GM19463 (cell line): ENCODE measurements around the gene CELA1.
"Not testable (repeated sequence)": the region's sequence is repeated elsewhere in the genome, so short reads cannot be mapped to it uniquely, and the experiment has no call there.

Experiments used
- ATAC-seq: cut with Tn5 transposase; IDR thresholded peaks from one replicate; pipeline ENCODE4 v1.9.1; 2021; ENCODE audit warnings: mild to moderate bottlenecking, moderate library complexity; ENCODE audit not compliant: unreplicated experiment

CELA1 gene

DNA sequence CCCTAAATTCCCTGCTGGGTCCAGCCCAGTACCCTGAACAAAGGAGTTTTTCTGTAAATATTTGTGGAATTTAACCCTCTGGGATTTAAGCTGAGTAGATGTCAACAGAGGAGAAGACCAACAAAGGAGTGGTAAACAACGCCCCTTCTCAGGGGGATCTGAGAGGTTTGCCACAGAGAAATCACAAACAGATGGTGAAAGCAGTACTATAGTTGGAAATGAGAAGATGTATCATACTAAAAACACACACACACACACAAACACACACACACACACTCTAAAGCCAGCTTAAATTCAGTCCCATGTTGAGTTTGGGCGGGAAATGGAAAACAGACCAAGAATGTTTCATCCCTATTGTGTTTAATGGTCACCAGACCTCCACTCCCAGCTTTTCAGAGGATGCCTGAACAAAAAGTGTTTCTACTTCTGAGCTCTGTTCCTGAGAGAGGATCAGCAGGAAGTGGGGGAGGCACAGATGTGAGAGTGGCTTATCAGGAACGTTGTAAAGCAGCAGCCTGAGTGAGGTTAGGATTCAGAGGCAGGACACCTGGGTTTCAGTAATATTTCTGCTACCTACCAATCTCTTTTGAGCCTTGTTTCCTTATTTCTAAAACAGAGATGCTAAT is 25.7 kb downstream of the CELA1 start:
- ATAC-seq, result no peak

DNA sequence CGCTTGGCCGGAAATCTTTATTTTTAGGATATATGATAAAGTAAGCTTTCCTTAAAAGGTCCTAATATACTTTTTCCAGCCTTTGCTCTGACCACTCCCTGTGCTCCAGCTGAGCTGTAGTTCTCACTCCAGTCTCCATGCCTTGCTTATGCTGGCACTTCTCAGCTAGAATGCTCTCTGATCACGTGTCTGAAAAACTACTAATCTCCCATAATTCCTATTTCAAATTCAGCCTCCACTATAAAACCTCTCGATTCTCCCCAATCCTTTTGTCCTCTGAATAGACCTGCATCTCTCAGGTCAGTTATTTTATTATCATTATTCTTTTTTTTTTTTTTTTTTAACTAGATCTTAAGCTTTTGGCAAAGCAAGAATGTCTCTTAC is 26.2 kb downstream of the CELA1 start:
- ATAC-seq, result no peak

DNA sequence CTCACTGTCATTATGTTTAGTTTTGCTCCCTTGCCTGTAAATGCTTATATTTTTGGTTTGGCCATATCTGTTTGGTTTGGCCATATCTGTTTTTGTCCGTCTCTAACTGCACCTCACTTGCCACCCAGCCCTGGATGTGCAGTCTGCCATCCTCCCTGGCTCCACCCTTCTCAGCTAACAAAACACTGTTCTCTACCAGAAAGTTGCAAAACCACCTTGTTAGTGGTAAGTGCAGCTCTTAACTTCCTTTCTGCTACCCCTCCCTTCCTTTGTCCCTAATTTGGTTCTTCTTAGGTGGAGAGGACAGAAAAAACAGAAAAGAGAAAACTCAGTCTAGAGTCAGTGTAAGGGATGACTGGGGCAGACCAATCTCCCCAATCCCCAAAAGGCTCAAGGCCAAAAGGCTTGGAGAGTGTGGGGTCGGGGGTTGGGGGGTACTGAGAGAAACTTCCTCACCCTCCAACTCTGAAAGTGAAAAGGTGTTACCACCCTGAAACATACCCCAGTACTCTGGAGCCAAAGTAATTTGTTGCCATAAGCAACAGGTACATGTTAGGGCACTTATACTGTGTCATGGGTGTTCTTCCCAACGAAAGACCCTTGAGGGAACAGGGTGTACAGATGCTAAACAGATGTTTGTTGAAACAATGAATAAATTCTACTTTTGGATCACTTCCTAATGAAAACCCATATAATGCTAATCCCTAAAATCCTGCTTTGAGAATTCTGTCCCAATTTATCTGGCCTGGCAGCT is 27.5 kb downstream of the CELA1 start:
- ATAC-seq, result peak; percentile 49

DNA sequence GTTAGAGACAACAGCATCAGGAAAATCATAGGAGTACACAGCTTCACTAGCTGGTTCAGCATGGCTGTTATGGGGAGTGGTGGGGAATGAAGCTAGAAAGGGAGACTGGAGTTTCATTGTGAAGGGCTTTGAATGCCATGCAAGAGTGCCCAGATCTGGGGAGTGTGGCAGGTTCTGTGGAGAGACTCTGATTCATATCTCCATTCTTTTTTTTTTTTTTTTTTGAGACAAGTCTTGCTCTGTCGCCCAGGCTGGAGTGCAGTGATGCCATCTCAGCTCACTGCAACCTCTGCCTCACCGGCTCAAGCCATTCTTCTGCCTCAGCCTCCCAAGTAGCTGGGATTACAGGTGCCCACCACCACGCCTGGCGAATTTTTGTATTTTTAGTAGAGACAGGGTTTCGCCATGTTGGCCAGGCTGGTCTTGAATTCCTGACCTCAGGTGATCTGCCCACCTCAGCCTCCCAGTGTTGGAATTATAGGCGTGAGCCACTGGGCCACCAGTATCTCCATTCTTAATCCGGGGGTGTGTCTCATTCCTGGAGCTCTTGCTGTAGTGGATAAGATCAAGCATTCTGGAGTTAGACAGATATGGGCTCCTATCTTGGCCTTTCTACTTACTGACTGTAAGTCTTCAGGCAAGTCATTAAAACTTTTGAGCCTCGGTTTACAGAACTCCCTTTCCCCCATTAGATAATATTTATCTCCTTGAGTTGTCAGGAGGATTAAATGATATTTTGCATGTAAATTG is 28.2 kb downstream of the CELA1 start:
- not testable (repeated sequence) for ATAC-seq

DNA sequence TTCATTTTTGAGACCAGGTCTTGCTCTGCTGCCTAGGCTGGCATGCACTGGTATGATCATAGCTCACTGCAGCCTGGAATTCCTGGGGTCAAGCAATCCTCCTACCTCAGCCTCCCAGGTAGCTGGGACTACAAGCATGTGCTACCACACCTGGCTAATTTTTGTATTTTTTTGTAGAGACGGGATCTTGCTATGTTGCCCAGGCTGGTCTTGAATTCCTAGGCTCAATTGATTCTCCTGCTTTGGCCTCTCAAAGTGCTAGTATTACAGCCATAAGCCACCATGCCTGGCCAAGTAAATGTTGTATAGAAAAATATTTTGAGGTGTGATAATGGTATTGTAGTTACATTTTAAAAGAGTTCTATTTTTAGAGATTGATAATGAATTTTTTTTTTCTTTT is 35.1 kb downstream of the CELA1 start:
- no peak for ATAC-seq

DNA sequence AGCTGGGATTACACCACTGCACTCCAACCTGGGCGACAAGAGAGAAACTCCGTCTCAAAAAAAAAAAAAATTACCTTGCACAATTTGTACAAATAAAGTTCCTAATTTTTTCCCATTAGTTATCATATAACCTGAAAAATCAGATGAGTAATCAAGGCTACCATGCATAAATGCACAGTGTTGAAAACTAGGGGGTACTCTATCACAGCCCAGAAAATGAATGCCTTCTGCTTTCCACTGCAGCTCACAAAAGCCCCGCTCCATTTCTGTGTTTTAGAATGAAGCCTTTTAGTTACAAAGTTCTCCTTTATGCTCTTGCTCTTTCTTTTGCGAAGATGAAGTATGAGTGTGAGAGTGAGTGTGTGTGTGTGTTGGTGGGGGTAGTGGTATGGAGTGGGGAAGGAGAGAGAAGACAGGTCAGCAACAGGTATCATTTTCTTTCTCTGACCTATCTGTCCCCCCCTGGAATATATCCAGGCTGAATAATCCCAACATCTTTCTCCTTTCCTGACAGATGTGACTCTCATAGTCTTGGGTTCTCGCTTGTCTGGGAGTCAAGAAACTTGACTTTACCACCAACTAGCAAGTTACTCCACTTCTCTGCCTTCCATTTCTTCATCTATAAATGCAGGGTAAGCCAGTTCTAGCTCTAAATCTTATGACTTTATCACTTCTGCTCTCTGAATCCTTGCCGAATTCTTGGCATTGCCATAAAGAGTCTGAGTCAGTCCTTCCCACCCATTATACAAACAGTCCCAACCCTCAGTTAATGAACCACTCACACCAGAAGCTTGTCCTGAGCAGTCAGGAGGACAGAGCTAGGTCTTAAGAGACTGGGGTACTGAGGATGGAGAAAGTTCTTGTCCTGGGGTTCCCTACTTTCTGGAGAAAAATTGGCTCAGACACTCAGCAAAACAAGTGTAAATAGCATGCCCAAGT is 38.6 kb downstream of the CELA1 start:
- no peak for ATAC-seq

DNA sequence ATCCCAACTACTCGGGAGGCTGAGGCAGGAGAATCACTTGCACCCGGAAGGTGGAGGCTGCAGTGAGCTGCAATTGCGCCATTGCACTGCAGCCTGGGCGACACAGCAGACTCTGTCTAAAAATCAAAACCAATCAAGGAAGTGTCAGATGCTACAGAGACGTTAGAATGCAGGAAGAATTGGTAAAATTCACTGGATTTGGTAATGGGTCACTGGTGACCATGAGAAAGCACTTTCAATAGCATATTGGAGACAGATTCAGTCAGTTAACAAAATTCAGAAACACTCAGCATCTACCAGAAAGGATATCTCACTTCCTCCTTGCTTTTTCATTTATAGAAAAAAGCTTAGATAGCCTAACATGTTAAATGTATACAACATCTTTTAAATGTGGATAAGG is 40.0 kb downstream of the CELA1 start:
- ATAC-seq, result no peak

DNA sequence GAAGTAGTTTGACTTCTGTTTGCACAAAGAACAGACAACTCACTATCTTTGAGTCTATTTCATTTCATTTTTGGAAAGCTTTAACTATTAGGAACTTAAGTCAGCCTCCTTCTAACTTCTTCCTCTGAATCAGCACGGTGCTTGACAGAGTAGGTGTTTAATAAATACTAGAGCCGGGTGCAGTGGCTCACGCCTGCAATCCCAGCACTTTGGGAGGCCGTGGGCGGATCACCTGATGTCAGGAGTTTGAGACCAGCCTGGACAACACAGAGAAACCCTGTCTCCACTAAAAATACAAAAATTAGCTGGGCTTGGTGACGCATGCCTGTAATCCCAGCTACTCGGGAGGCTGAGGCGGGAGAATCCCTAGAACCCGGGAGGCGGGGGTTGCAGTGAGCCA is 45.7 kb downstream of the CELA1 start:
- not testable (repeated sequence) for ATAC-seq

DNA sequence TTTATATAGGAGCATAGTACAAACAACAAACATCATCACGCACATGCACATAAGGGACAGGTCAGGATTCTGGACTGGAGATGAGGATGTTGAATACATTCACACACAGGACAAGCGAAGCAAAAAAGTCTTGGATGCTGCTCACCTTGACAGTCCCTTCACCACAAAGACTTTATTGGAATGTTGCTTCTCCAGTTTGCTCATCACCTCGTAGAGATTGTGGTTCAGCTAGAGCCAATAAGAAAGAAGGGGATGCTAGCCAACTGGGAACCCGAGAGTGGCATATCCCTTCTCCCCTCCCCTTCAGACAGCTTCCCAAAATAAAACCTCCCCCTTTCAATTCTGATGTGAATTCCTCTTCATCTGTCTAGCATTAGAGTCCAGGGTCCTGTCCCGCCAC is 50.8 kb downstream of the CELA1 start:
- no peak for ATAC-seq

DNA sequence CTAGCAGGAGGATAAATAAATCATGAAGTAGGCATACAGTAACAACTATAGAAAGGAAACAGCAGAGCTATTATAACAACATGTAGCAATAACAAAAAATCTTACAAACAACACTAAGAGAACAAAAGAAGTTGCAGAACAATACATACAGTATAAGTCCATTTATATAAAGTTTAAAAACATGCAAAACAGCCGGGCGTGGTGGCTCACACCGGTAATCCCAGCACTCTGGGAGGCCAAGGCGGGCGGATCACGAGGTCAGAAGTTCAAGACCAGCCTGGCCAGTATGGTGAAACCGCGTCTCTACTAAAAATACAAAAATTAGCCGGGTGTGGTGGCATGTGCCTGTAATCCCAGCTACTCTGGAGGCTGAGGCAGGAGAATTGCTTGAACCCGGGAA is 52.4 kb downstream of the CELA1 start:
- not testable (repeated sequence) for ATAC-seq

DNA sequence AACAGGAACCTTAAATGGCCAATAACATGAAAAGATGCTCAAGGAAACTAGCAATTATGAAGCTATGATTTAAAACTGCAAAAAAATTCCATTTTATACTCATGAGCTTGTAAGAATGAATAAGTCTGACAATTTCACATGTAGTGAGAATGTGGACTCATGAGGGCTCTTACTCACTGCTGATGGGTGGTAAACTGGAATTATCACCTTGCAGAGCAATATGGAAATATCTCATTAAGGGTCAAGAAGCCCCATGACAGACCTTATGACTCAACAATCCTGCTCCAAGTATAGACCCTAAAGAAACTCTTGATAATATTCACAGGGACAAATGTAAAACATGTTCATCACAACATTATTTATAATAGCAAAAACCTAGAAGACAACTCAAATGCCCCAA is 52.8 kb downstream of the CELA1 start:
- ATAC-seq, result no peak

DNA sequence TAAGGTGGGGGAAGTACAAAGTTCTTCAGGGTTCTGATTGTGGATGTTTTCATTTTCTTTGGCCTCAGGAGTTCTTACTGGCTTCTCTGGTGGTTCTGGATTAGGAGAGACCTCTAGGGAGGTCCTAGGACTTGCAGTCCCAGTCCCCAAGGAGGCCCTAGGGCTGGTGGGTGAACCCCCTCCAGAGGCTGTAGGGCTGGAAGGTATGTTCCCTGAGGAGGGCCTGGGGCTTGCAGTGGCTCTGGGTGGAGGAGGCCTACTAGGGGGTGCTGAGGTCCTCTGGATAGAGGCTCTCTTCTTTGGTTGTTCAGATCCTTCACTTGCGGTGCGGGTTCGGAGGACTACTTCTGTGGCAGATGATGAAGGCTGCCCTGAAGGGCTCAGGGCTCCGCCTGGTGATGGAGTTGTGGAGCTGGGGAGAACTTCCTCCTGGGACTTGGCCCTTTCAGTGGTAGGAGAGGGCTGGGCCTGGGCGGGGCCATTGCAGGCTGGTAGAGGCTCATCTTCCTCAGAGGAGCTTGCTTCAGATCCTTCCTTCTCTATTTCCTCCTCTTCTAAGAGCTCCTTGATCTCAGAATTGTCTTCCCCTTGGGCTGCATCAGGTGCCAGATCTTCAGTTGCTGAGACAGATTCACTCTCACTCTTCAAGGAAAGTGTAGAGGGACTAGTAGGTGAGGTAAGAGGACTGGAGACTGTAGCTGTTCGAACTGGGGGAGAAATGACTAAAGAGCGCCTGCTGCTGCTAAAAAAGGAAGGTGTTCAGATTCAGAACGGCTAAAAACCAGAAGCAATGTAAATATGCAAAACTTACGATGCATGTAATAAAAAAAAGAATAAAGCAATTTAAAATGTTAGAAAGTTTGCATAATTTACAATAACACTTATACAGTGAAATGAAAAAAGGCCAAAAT is 54.6 kb downstream of the CELA1 start:
- not testable (repeated sequence) for ATAC-seq

DNA sequence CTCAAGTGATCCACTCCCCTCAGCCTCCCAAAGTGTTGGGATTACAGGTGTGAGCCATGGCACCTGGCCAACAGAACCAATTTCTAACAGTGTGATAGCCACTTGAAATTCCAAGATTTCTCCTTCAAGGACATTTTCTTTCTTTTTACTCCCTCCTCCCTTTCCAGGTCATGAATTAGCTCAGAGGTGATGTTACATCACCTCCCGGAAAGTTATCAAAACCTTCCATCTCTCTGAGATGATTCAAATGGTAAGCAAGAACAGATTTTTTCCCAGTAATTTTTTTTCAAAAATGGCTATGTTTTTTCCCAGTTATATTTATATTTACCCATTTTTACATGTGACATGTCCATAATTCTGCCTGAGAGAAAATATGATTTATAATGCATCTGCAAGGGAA is 60.6 kb downstream of the CELA1 start:
- no peak for ATAC-seq

DNA sequence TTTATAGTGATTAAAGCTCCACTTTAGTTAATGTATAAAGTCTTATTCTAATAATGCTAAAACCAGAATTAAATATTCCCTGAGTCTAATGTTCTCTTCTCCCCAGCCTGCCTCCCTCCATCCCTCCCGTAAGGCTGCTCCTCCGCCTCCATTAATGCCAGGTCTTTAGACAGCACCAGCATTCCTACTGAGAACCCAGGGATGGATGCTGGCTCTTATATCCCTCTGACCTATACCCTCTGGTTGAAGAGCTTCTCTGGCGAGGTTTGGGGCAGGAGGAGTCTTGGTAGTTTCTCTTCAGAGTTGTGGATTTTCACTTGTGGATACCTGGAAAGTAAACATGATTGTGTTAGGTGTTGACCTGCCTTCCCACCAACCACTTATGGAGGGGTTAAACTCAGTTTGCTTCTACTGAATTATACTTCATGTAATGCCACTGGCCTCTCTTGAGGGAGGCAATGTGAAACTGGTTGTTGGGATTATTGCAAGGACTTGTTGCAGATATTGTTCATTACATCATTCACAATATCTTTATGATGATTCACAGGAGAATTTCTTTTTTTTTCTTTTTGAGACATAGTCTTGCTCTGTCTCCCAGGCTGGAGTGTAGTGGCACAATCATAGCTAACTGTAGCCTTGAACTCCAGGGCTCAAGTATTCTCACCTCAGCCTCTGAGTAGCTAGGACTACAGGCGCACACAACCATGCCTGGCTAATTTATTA is 65.1 kb downstream of the CELA1 start:
- ATAC-seq, result no peak
